ENCODE results near the gene PGM3.

PGM3 gene

DNA sequence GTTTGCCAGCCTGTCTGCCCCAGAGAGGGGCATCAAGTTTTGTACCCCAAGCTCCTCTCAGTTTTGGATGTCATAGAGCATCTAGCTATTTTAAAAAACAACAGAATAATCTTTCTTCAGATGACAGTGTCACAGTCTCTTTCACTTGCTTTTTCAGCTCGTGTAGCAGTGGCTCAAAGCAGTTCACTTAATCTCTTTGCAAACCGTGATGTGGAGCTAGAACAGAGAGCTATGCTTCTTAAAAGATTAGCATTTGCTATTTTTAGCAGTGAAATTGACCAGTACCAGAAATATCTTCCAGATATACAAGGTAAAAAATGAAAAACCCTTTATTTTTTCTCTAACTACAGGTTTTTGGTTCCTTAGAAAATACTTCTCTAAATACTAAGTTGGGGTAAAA is 37.3 kb downstream of the PGM3 start:
- no peak overlapping the region for H3K4me3 Mint-ChIP-seq
- no peaks in the 10 kb centered on the region for H3K4me1 Mint-ChIP-seq (ENCODE audit: low read depth)
- H3K27me3 Mint-ChIP-seq: no peaks in the 10 kb centered on the region
- H3K9me3 Mint-ChIP-seq: no peaks in the 10 kb centered on the region
- peaks cover 35% of the 10 kb centered on the region for H3K36me3 Mint-ChIP-seq (ENCODE audit: low read depth)
- no peak overlapping the region for H3K27ac Mint-ChIP-seq

- Mint-ChIP-seq H3K4me3 (no peak overlapping the region), H3K36me3 (ENCODE audit: low read depth) (peaks cover 25% of the 10 kb centered on the region), H3K9me3 (no peaks in the 10 kb centered on the region), H3K27ac (no peak overlapping the region), H3K27me3 (no peaks in the 10 kb centered on the region), H3K4me1 (ENCODE audit: low read depth) (no peaks in the 10 kb centered on the region)
These were observed 39.1 kb downstream of the PGM3 start for GRCh38 chr6:83153883-83154521.

- H3K4me3 Mint-ChIP-seq: no peak overlapping the region
- H3K4me1 Mint-ChIP-seq (ENCODE audit: low read depth): no peaks in the 10 kb centered on the region
- H3K27ac Mint-ChIP-seq: no peak overlapping the region
- peaks cover 25% of the 10 kb centered on the region for H3K36me3 Mint-ChIP-seq (ENCODE audit: low read depth)
- no peaks in the 10 kb centered on the region for H3K27me3 Mint-ChIP-seq
- no peaks in the 10 kb centered on the region for H3K9me3 Mint-ChIP-seq
These were observed 40.2 kb downstream of the PGM3 start for GRCh38 chr6:83152913-83153312.

DNA sequence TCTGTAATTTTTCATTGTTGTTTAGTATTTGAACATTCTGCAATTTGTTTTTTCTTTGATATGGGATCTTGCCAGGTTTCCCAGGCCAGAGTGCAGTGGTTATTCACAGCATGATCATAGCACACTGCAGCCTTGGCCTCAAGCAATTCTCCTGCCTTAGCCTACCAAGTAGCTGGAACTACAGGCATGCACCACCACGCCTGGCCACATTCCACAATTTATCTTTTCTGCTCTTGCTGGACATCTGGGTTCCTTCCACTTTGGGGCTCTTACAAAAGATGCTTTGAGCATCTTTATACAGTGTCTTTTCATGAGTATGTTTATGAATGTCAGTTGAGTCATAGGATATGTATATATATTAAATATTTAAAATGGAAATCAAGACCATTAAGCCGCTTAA is 42.0 kb downstream of the PGM3 start:
- no peak overlapping the region for H3K4me3 Mint-ChIP-seq
- H3K27ac Mint-ChIP-seq: no peak overlapping the region
- no peaks in the 10 kb centered on the region for H3K27me3 Mint-ChIP-seq
- no peaks in the 10 kb centered on the region for H3K4me1 Mint-ChIP-seq (ENCODE audit: low read depth)
- H3K9me3 Mint-ChIP-seq: no peaks in the 10 kb centered on the region
- H3K36me3 Mint-ChIP-seq (ENCODE audit: low read depth): peaks cover 16% of the 10 kb centered on the region

- no peaks in the 10 kb centered on the region for H3K27me3 Mint-ChIP-seq
- no peaks in the 10 kb centered on the region for H3K9me3 Mint-ChIP-seq
- no peak overlapping the region for H3K4me3 Mint-ChIP-seq
- H3K4me1 Mint-ChIP-seq (ENCODE audit: low read depth): no peaks in the 10 kb centered on the region
- H3K36me3 Mint-ChIP-seq (ENCODE audit: low read depth): peaks cover 42% of the 10 kb centered on the region
- H3K27ac Mint-ChIP-seq: no peak overlapping the region
These were observed 54.3 kb downstream of the PGM3 start for GRCh38 chr6:83138758-83139157.

GRCh38 chr6:83138118-83138722 is 54.8 kb downstream of the PGM3 start:
- Mint-ChIP-seq H3K36me3 (ENCODE audit: low read depth) (peaks cover 38% of the 10 kb centered on the region), H3K27ac (no peak overlapping the region), H3K27me3 (no peaks in the 10 kb centered on the region), H3K9me3 (no peaks in the 10 kb centered on the region), H3K4me1 (ENCODE audit: low read depth) (no peaks in the 10 kb centered on the region), H3K4me3 (no peak overlapping the region)

- H3K9me3 Mint-ChIP-seq: no peaks in the 10 kb centered on the region
- H3K36me3 Mint-ChIP-seq (ENCODE audit: low read depth): peaks cover 37% of the 10 kb centered on the region
These were observed 60.9 kb downstream of the PGM3 start for GRCh38 chr6:83132121-83132520.

GRCh38 chr6:83127976-83128375 is 65.1 kb downstream of the PGM3 start:
- Mint-ChIP-seq H3K27ac (no peak overlapping the region), H3K36me3 (ENCODE audit: low read depth) (peaks cover 56% of the 10 kb centered on the region), H3K27me3 (no peaks in the 10 kb centered on the region)

More at GRCh38 chr6:83132121-83132520, 60.9 kb downstream of the PGM3 start:
- H3K4me1 Mint-ChIP-seq (ENCODE audit: low read depth): no peaks in the 10 kb centered on the region
- H3K27me3 Mint-ChIP-seq: no peaks in the 10 kb centered on the region
- no peak overlapping the region for H3K4me3 Mint-ChIP-seq
- no peak overlapping the region for H3K27ac Mint-ChIP-seq

DNA sequence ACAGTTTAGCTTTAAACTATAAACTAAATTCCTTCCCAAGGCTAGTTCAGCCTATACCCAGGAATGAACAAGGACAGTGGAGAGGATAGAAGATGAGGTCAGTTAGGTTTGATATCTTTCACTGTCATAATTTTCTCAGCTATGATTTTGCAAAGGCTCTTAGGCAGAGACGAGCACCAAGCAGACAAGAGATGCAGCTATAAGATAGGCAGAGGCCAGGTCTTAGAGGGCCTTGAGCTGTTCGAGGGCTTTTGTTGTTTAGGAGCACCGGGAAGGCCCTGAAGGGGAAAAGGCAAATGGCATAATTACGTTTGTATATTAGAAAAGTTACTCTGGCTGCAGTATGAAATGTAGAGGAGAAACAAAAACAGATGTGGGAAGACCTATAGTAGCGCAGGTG is 65.8 kb downstream of the PGM3 start:
- H3K36me3 Mint-ChIP-seq (ENCODE audit: low read depth): peaks cover 57% of the 10 kb centered on the region
- no peak overlapping the region for H3K4me3 Mint-ChIP-seq
- H3K4me1 Mint-ChIP-seq (ENCODE audit: low read depth): no peaks in the 10 kb centered on the region
- no peak overlapping the region for H3K27ac Mint-ChIP-seq
- no peaks in the 10 kb centered on the region for H3K9me3 Mint-ChIP-seq
- no peaks in the 10 kb centered on the region for H3K27me3 Mint-ChIP-seq

More at GRCh38 chr6:83127976-83128375, 65.1 kb downstream of the PGM3 start:
- Mint-ChIP-seq H3K9me3 (no peaks in the 10 kb centered on the region), H3K4me3 (no peak overlapping the region), H3K4me1 (ENCODE audit: low read depth) (no peaks in the 10 kb centered on the region)

- H3K27me3 Mint-ChIP-seq: no peaks in the 10 kb centered on the region
- H3K4me3 Mint-ChIP-seq: no peak overlapping the region
- H3K9me3 Mint-ChIP-seq: no peaks in the 10 kb centered on the region
- H3K4me1 Mint-ChIP-seq (ENCODE audit: low read depth): no peaks in the 10 kb centered on the region
- H3K27ac Mint-ChIP-seq: peak overlapping the region; percentile 2
- H3K36me3 Mint-ChIP-seq (ENCODE audit: low read depth): peaks cover 57% of the 10 kb centered on the region
These were observed 66.3 kb downstream of the PGM3 start for GRCh38 chr6:83126807-83127206.

DNA sequence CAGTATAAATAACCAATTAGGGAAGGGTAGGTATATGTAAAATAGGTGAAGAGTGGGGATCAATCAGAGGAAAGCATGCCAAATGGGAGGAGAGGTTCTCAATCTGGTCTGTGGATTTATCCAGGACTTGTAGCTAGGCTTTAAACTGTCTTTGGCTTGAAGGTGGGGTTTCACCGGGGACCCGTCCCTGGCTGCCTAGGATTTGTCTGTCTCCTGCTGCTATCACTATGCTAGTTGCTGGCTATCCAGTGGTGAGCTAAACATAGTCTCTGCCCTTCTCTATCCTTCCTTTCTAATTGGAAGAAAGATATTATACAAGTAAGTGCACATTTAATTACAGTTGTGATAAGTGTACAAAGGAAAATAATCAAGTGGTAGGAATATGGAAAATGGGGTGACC is 66.8 kb downstream of the PGM3 start:
- Mint-ChIP-seq H3K4me1 (ENCODE audit: low read depth) (no peaks in the 10 kb centered on the region), H3K27me3 (no peaks in the 10 kb centered on the region), H3K27ac (peak overlapping the region; percentile 2), H3K36me3 (ENCODE audit: low read depth) (peaks cover 57% of the 10 kb centered on the region), H3K9me3 (no peaks in the 10 kb centered on the region), H3K4me3 (no peak overlapping the region)

GRCh38 chr6:83125425-83125824 is 67.6 kb downstream of the PGM3 start:
- H3K36me3 Mint-ChIP-seq (ENCODE audit: low read depth): peaks cover 56% of the 10 kb centered on the region
- no peaks in the 10 kb centered on the region for H3K27me3 Mint-ChIP-seq
- H3K4me3 Mint-ChIP-seq: no peak overlapping the region
- H3K9me3 Mint-ChIP-seq: no peaks in the 10 kb centered on the region
- H3K27ac Mint-ChIP-seq: no peak overlapping the region
- H3K4me1 Mint-ChIP-seq (ENCODE audit: low read depth): no peaks in the 10 kb centered on the region

DNA sequence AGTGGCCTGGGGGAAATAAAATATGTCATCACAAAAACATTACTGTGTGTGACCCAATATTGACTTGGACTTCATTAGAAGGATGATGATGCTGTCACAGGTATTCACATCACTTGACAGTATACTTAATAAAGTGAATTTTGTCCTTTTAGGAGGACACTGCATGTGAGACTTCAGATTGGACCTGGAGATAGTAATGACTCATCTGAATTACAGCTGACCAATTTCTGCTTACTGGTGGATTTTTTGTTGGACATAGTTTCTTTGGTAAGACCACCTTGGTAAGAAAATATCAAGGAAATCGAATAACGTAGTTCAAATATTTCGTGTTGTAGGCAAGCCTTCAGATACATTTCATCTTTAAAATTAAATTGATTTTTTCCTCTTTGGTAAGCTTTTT is 68.5 kb downstream of the PGM3 start:
- H3K4me1 Mint-ChIP-seq (ENCODE audit: low read depth): no peaks in the 10 kb centered on the region
- no peaks in the 10 kb centered on the region for H3K9me3 Mint-ChIP-seq
- no peaks in the 10 kb centered on the region for H3K27me3 Mint-ChIP-seq
- H3K36me3 Mint-ChIP-seq (ENCODE audit: low read depth): peaks cover 51% of the 10 kb centered on the region
- no peak overlapping the region for H3K27ac Mint-ChIP-seq
- no peak overlapping the region for H3K4me3 Mint-ChIP-seq

DNA sequence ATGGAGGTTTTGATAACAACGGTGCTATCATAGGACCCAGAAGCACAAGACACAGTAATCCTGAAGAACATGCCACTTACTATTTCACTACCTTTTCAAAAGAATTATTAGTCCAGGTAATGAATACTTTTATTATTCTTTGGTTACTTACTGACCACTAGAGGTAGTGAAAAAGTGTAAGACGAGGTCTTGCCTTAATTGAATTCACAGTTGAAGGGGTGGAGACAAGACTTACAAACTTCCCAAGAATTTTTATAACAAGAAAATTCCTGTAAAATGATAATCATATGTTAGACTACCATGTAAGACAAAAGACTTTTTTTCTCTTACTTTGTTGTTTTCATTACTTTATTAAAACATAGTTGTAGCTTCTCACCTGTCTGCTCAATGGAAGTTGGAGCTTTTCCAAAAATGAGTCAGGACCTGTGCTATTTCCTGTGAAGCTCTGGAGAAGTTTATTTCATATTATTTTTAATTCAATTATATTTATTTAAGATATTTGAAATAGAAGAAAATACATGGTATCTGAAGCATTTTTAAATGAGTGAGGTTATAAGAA is 73.2 kb downstream of the PGM3 start:
- H3K36me3 Mint-ChIP-seq (ENCODE audit: low read depth): peaks cover 34% of the 10 kb centered on the region
- H3K4me3 Mint-ChIP-seq: no peak overlapping the region
- H3K27ac Mint-ChIP-seq: no peak overlapping the region
- H3K9me3 Mint-ChIP-seq: no peaks in the 10 kb centered on the region
- no peaks in the 10 kb centered on the region for H3K27me3 Mint-ChIP-seq
- H3K4me1 Mint-ChIP-seq (ENCODE audit: low read depth): no peaks in the 10 kb centered on the region

DNA sequence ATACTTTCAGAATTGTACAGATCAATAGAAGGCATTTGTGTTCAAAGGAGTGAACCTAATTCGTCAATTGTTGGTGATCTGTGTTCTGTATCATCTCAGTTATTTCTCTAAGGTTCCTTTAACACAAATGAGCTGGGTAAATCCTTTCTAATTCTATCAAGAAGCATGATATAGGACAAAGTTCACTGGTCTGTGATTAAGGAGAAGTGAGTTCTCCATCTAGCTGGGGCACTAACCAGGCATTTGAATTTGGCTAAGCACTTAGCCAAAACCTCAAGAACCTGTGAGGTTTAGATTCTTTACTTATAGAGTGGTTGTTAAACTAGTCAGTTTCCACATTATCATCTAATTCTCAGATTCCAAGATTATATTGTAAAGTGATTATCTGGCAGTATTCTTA is 75.3 kb downstream of the PGM3 start:
- Mint-ChIP-seq H3K27me3 (no peaks in the 10 kb centered on the region), H3K4me1 (ENCODE audit: low read depth) (no peaks in the 10 kb centered on the region), H3K4me3 (no peak overlapping the region), H3K27ac (no peak overlapping the region), H3K9me3 (no peaks in the 10 kb centered on the region), H3K36me3 (ENCODE audit: low read depth) (peaks cover 19% of the 10 kb centered on the region)
